ENCODE results near the gene CCT5.
A peak's percentile ranks its signal among the peaks of the same experiment; 100 is the strongest.

DNA sequence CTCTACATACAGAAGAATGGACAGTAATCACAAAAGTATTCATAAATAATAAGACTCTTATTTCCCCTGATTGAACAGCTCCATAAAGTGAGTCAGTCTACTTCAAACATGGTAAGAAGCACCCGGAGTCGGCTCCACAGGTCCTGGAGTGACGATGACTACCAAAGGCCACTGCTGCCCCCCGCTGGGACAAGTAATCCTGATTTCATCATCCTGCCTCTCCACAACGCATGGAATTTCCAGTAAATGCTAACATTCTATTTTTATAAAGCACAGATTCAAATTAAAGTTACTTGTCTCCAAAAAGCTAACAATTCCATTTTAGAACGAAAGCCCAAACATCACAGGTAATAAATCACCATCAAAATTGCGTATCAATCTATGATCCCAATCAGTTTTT lies 16.6 kb upstream of the CCT5 start:
- TF ChIP-seq, protein P1, sequence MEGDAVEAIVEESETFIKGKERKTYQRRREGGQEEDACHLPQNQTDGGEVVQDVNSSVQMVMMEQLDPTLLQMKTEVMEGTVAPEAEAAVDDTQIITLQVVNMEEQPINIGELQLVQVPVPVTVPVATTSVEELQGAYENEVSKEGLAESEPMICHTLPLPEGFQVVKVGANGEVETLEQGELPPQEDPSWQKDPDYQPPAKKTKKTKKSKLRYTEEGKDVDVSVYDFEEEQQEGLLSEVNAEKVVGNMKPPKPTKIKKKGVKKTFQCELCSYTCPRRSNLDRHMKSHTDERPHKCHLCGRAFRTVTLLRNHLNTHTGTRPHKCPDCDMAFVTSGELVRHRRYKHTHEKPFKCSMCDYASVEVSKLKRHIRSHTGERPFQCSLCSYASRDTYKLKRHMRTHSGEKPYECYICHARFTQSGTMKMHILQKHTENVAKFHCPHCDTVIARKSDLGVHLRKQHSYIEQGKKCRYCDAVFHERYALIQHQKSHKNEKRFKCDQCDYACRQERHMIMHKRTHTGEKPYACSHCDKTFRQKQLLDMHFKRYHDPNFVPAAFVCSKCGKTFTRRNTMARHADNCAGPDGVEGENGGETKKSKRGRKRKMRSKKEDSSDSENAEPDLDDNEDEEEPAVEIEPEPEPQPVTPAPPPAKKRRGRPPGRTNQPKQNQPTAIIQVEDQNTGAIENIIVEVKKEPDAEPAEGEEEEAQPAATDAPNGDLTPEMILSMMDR (IDR thresholded peaks at IDR 0.05; ENCODE audit: borderline replicate concordance, extremely low read depth, low read length, poor library complexity, severe bottlenecking) = peak; percentile 28
- no peak for TF ChIP-seq EZH2 (IDR thresholded peaks at IDR 0.05; ENCODE audit: borderline replicate concordance, low read depth, low read length, severe bottlenecking)

All from DND-41 (cell line).